Lower leg skin (tissue), 4 donors: ENCODE measurements around the gene SYNGAP1. TPM values are rescaled to one million over a fixed set of nuclear protein-coding genes. Genes with fewer than 3 reads are reported as not detected.

Experiments used
- DNase-seq, 2 donors: peaks; one replicate each; pipeline ENCODE4 v3.0.0-alpha.2; 2019; ENCODE audit warnings: low spot score in 2 of 2
- H3K4me3 ChIP-seq: fragments of 200-600 bp; sonication (generic); 2 replicates; pipeline ENCODE4 v1.5.1; 2017; ENCODE audit warnings: mild to moderate bottlenecking, low read depth; ENCODE audit not compliant: poor library complexity, severe bottlenecking
- CTCF ChIP-seq, 3 donors: fragments of 450-650 bp; IDR thresholded peaks; one replicate each; pipeline ENCODE4 v1.5.1; 2016; ENCODE audit warnings: antibody characterized with exemption in 3 of 3, mild to moderate bottlenecking in 3 of 3, moderate library complexity in 2 of 3
- POLR2A ChIP-seq, 2 donors: fragments of 450-650 bp; IDR thresholded peaks; one replicate each; pipeline ENCODE4 v1.6.1; 2016 to 2017; ENCODE audit warnings: antibody characterized with exemption in 2 of 2, mild to moderate bottlenecking in 1 of 2, moderate library complexity in 1 of 2
- WGBS, 2 donors: methylation state at CpG; one replicate each; pipeline ENCODE4 v1.1.5; 2018; 5-methylcytosine and 5-hydroxymethylcytosine counted together
- intact Hi-C: fragments of 100-400 bp; cut with DNase I; formaldehyde crosslinking; loops from one replicate; pipeline ENCODE4 v1.15.0; 2023; ENCODE audit warnings: low total_unique reads
- total RNA-seq, 4 donors: library from RNA; depleted of rRNA; stranded (reverse); fragments of >200 nt; gene quantifications; one replicate each; pipeline ENCODE4 v1.1.0, GENCODE V29; 2016

SYNGAP1 gene
- total RNA-seq, 4 donors from 2014 or later: 7.5 to 21.1 (median 9.4) TPM

GRCh38 chr6:33390767-33391277 lies 29.0 kb upstream of the SYNGAP1 start:
- no peak for DNase-seq
- intact Hi-C loops: no loop called here
- H3K4me3 ChIP-seq: no peak overlapping the region
- 74 to 78% methylated on average over 9 of the region's 9 CpGs for WGBS, 2 donors
- TF ChIP-seq CTCF (IDR thresholded peaks at IDR 0.05) (no peak), POLR2A (IDR thresholded peaks at IDR 0.05) (no peak)

- peak; percentile 99 to 100 for DNase-seq
- H3K4me3 ChIP-seq: peak within 1 kb of the TSS; percentile 17
- 0% methylated on average over 29 to 54 of the region's 67 CpGs for WGBS, 2 donors
- TF ChIP-seq POLR2A (IDR thresholded peaks at IDR 0.05) (no peak), CTCF (IDR thresholded peaks at IDR 0.05) (peak in 2 of 3 donors; percentile 78 to 99)
- intact Hi-C loops: no loop called here
Measured at GRCh38 chr6:33391278-33391921, 28.5 kb upstream of the SYNGAP1 start, which contains the start of gene KIFC1. Gene KIFC1 (plus strand): TSS chr6:33391823. CDS start chr6:33391986, 163 bp downstream.

- WGBS, 2 donors: 1% methylated on average over 18 to 31 of the region's 31 CpGs
- no peak for DNase-seq
- peak overlapping the region; percentile 17 for H3K4me3 ChIP-seq
- TF ChIP-seq CTCF (IDR thresholded peaks at IDR 0.05) (no peak), POLR2A (IDR thresholded peaks at IDR 0.05) (no peak)
- intact Hi-C loops: no loop called here
Measured at GRCh38 chr6:33391922-33392594, 27.8 kb upstream of the SYNGAP1 start.

DNA sequence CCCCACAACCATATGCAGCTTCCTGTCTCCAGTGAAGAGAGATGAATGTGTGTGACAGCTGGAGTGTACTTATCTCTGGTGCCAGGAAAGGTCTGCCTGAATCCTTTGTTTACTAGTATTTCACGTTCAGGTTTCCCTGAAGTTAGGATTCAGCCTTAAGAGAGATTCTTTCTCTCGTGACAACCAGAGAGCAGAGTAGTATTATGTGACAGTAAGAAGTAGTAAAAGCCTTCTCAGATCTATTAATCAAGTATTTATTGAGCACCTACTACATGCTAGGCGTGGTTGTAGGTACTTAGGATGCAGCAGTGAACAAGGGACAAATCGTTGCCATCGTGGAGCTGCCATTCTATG lies 27.3 kb upstream of the SYNGAP1 start:
- 38 to 40% methylated on average over 5 of the region's 5 CpGs for WGBS, 2 donors
- no peak for TF ChIP-seq CTCF (IDR thresholded peaks at IDR 0.05)
- no peak for TF ChIP-seq POLR2A (IDR thresholded peaks at IDR 0.05)
- H3K4me3 ChIP-seq: peak overlapping the region; percentile 17
- intact Hi-C loops: no loop called here
- DNase-seq: no peak

- no peak overlapping the region for H3K4me3 ChIP-seq
- no peak for DNase-seq
- no peak for TF ChIP-seq POLR2A (IDR thresholded peaks at IDR 0.05)
- TF ChIP-seq CTCF (IDR thresholded peaks at IDR 0.05): no peak
- intact Hi-C loops: no loop called here
- WGBS, 2 donors: 54 to 63% methylated on average over 3 of the region's 3 CpGs
Measured at GRCh38 chr6:33392979-33393378, 26.9 kb upstream of the SYNGAP1 start.
